ENCODE data around the gene RAET1E.

RAET1E gene

GRCh38 chr6:149906405-149906804 is 8.5 kb upstream of the RAET1E start:
- DNase-seq (ENCODE audit: low read depth) = no peak
- Histone ChIP-seq H3K4me3 (ENCODE audit: low read length) (no peak overlapping the region), H3K9me3 (ENCODE audit: control insufficient read depth, low read length) (peaks cover 8% of the 10 kb centered on the region), H3K4me1 (ENCODE audit: control insufficient read depth, insufficient read depth, low read length) (no peaks in the 10 kb centered on the region), H3K9ac (ENCODE audit: low read length) (no peak overlapping the region), H3K27me3 (replicated peaks; ENCODE audit: control insufficient read depth, insufficient read depth, low read length) (no peaks in the 10 kb centered on the region), H3K36me3 (ENCODE audit: control insufficient read depth, insufficient read depth, low read length, severe bottlenecking) (no peaks in the 10 kb centered on the region)

- Histone ChIP-seq H3K9ac (ENCODE audit: low read length) (no peak overlapping the region), H3K4me3 (ENCODE audit: low read length) (no peak overlapping the region), H3K36me3 (ENCODE audit: control insufficient read depth, insufficient read depth, low read length, severe bottlenecking) (no peaks in the 10 kb centered on the region), H3K4me1 (ENCODE audit: control insufficient read depth, insufficient read depth, low read length) (no peaks in the 10 kb centered on the region), H3K9me3 (ENCODE audit: control insufficient read depth, low read length) (peaks cover 8% of the 10 kb centered on the region), H3K27me3 (replicated peaks; ENCODE audit: control insufficient read depth, insufficient read depth, low read length) (no peaks in the 10 kb centered on the region)
- DNase-seq (ENCODE audit: low read depth) = no peak
Measured at GRCh38 chr6:149905911-149906371, 8.0 kb upstream of the RAET1E start.

- H3K4me1 ChIP-seq (ENCODE audit: control insufficient read depth, insufficient read depth, low read length) = no peaks in the 10 kb centered on the region
- H3K9ac ChIP-seq (ENCODE audit: low read length) = no peak overlapping the region
- H3K9me3 ChIP-seq (ENCODE audit: control insufficient read depth, low read length) = peaks cover 8% of the 10 kb centered on the region
- no peak for DNase-seq (ENCODE audit: low read depth)
- H3K4me3 ChIP-seq (ENCODE audit: low read length) = no peak overlapping the region
- H3K27me3 ChIP-seq (replicated peaks; ENCODE audit: control insufficient read depth, insufficient read depth, low read length) = no peaks in the 10 kb centered on the region
- no peaks in the 10 kb centered on the region for H3K36me3 ChIP-seq (ENCODE audit: control insufficient read depth, insufficient read depth, low read length, severe bottlenecking)
Measured at GRCh38 chr6:149905371-149905910, 7.5 kb upstream of the RAET1E start.

GRCh38 chr6:149904661-149905370 is 6.9 kb upstream of the RAET1E start:
- Histone ChIP-seq H3K27me3 (replicated peaks; ENCODE audit: control insufficient read depth, insufficient read depth, low read length) (no peaks in the 10 kb centered on the region), H3K9ac (ENCODE audit: low read length) (no peak overlapping the region), H3K9me3 (ENCODE audit: control insufficient read depth, low read length) (peaks cover 8% of the 10 kb centered on the region), H3K36me3 (ENCODE audit: control insufficient read depth, insufficient read depth, low read length, severe bottlenecking) (no peaks in the 10 kb centered on the region), H3K4me1 (ENCODE audit: control insufficient read depth, insufficient read depth, low read length) (peaks cover 2% of the 10 kb centered on the region), H3K4me3 (ENCODE audit: low read length) (no peak overlapping the region)
- no peak for DNase-seq (ENCODE audit: low read depth)

GRCh38 chr6:149903938-149904611 is 6.2 kb upstream of the RAET1E start:
- Histone ChIP-seq H3K36me3 (ENCODE audit: control insufficient read depth, insufficient read depth, low read length, severe bottlenecking) (no peaks in the 10 kb centered on the region), H3K9ac (ENCODE audit: low read length) (no peak overlapping the region), H3K4me3 (ENCODE audit: low read length) (no peak overlapping the region), H3K9me3 (ENCODE audit: control insufficient read depth, low read length) (peaks cover 8% of the 10 kb centered on the region), H3K27me3 (replicated peaks; ENCODE audit: control insufficient read depth, insufficient read depth, low read length) (no peaks in the 10 kb centered on the region), H3K4me1 (ENCODE audit: control insufficient read depth, insufficient read depth, low read length) (peaks cover 9% of the 10 kb centered on the region)
- no peak for DNase-seq (ENCODE audit: low read depth)

GRCh38 chr6:149901444-149902140 is 3.7 kb upstream of the RAET1E start:
- Histone ChIP-seq H3K4me1 (ENCODE audit: control insufficient read depth, insufficient read depth, low read length) (peaks cover 27% of the 10 kb centered on the region), H3K36me3 (ENCODE audit: control insufficient read depth, insufficient read depth, low read length, severe bottlenecking) (no peaks in the 10 kb centered on the region), H3K4me3 (ENCODE audit: low read length) (no peak overlapping the region), H3K27me3 (replicated peaks; ENCODE audit: control insufficient read depth, insufficient read depth, low read length) (no peaks in the 10 kb centered on the region), H3K9ac (ENCODE audit: low read length) (no peak overlapping the region), H3K9me3 (ENCODE audit: control insufficient read depth, low read length) (no peaks in the 10 kb centered on the region)
- no peak for DNase-seq (ENCODE audit: low read depth)

GRCh38 chr6:149900620-149901443 is 2.9 kb upstream of the RAET1E start:
- H3K9me3 ChIP-seq (ENCODE audit: control insufficient read depth, low read length) = no peaks in the 10 kb centered on the region

GRCh38 chr6:149899926-149900619 is 2.2 kb upstream of the RAET1E start:
- Histone ChIP-seq H3K4me1 (ENCODE audit: control insufficient read depth, insufficient read depth, low read length) (peaks cover 43% of the 10 kb centered on the region), H3K9me3 (ENCODE audit: control insufficient read depth, low read length) (no peaks in the 10 kb centered on the region), H3K4me3 (ENCODE audit: low read length) (no peak overlapping the region), H3K9ac (ENCODE audit: low read length) (no peak overlapping the region), H3K27me3 (replicated peaks; ENCODE audit: control insufficient read depth, insufficient read depth, low read length) (no peaks in the 10 kb centered on the region), H3K36me3 (ENCODE audit: control insufficient read depth, insufficient read depth, low read length, severe bottlenecking) (no peaks in the 10 kb centered on the region)
- DNase-seq (ENCODE audit: low read depth) = no peak

More at GRCh38 chr6:149900620-149901443, 2.9 kb upstream of the RAET1E start:
- H3K36me3 ChIP-seq (ENCODE audit: control insufficient read depth, insufficient read depth, low read length, severe bottlenecking) = no peaks in the 10 kb centered on the region
- H3K4me3 ChIP-seq (ENCODE audit: low read length) = no peak overlapping the region
- H3K9ac ChIP-seq (ENCODE audit: low read length) = no peak overlapping the region
- no peak for DNase-seq (ENCODE audit: low read depth)
- no peaks in the 10 kb centered on the region for H3K27me3 ChIP-seq (replicated peaks; ENCODE audit: control insufficient read depth, insufficient read depth, low read length)
- H3K4me1 ChIP-seq (ENCODE audit: control insufficient read depth, insufficient read depth, low read length) = peaks cover 35% of the 10 kb centered on the region

- Histone ChIP-seq H3K36me3 (ENCODE audit: control insufficient read depth, insufficient read depth, low read length, severe bottlenecking) (no peaks in the 10 kb centered on the region), H3K27me3 (replicated peaks; ENCODE audit: control insufficient read depth, insufficient read depth, low read length) (no peaks in the 10 kb centered on the region), H3K9ac (ENCODE audit: low read length) (no peak overlapping the region), H3K4me1 (ENCODE audit: control insufficient read depth, insufficient read depth, low read length) (peaks cover 48% of the 10 kb centered on the region), H3K9me3 (ENCODE audit: control insufficient read depth, low read length) (no peaks in the 10 kb centered on the region), H3K4me3 (ENCODE audit: low read length) (no peak overlapping the region)
- no peak for DNase-seq (ENCODE audit: low read depth)
Measured at GRCh38 chr6:149899486-149899885, 1.6 kb upstream of the RAET1E start.

GRCh38 chr6:149898966-149899365 is 1.1 kb upstream of the RAET1E start:
- DNase-seq (ENCODE audit: low read depth) = no peak
- Histone ChIP-seq H3K27me3 (replicated peaks; ENCODE audit: control insufficient read depth, insufficient read depth, low read length) (no peaks in the 10 kb centered on the region), H3K36me3 (ENCODE audit: control insufficient read depth, insufficient read depth, low read length, severe bottlenecking) (no peaks in the 10 kb centered on the region), H3K4me1 (ENCODE audit: control insufficient read depth, insufficient read depth, low read length) (peaks cover 49% of the 10 kb centered on the region), H3K9ac (ENCODE audit: low read length) (no peak overlapping the region), H3K4me3 (ENCODE audit: low read length) (no peak overlapping the region), H3K9me3 (ENCODE audit: control insufficient read depth, low read length) (no peaks in the 10 kb centered on the region)

All from adipocyte (in vitro differentiated cells).